Measurements from ENCODE around the gene MPZ. TPM values are rescaled to one million over a fixed set of nuclear protein-coding genes. Genes with fewer than 3 reads are reported as not detected.

The MPZ gene
- total RNA-seq, 2 donors from 2014 or later, result 2.7 to 2.8 TPM

DNA sequence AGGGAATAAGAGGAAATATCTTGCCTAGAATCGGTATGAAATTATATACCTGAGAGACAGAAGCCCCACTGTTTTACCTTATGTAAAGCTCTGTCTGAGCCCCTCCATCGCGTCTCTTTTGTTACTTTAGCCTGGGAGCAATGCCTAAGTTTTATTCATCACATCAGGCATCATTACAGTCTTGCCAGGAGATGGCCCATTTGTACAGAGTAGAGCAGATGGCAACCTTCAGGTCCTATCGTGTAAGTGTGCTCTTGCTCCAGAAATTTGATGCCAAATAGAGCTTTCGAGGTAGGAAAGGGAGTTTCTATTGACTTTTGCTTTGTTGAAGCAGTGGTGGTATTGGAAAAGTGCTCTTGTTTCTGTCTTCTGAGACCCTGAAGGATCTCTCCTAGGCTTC lies 33.1 kb upstream of the MPZ start:
- TF ChIP-seq CTCF (IDR thresholded peaks at IDR 0.05), result no peak
- Histone ChIP-seq H3K4me1 (ENCODE audit: control insufficient read depth in 1 of 2, low read depth in 2 of 2) (no peaks in the 10 kb centered on the region), H3K9me3 (no peaks in the 10 kb centered on the region), H3K36me3 (peaks cover 18% of the 10 kb centered on the region), H3K4me3 (no peak overlapping the region), H3K27ac (no peak overlapping the region), H3K27me3 (replicated peaks; ENCODE audit: insufficient read depth) (no peaks in the 10 kb centered on the region)
- no peak for DNase-seq (ENCODE audit: low spot score)
- ATAC-seq (ENCODE audit: insufficient number of reproducible peaks, low FRiP score, low read depth), result no peak

DNA sequence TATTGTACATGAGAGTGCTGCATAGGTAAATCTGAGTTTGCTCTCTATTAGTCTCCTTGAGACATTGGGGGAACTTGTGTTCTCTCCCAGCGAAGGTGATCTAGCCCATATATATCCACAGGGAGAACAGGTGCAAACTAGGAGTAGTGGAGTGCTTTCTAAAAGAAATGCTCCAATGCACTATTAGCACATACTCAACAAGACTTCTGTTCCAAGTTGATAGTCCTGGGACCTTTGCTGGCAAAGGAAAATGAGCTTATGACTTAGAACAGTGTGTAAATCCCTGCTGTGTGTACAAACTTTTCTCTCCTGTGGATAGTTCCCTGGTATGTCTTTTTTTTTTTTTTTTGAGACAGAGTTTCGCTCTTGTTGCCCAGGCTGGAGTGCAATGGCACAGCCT lies 32.4 kb upstream of the MPZ start:
- DNase-seq (ENCODE audit: low spot score), result no peak
- Histone ChIP-seq H3K36me3 (peaks cover 19% of the 10 kb centered on the region), H3K27ac (no peak overlapping the region)

DNA sequence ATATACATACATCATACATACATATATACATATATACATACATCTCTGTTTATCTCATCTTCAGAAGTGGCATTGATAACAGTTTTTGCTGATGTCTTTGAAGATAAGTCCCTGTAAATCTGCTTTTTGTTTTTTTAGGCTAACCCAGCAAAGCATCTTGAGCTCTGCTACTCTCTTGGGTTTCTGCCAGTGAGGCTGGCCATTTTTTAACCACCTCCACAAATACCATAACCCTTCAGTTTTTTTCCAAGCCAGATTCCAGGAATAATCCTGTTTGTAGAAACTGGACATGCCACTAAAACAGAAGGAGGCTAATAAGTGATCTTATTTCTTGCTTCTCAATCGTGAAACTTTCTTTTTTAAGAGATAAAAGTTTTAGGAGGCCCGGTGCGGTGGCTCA lies 26.0 kb upstream of the MPZ start:
- Histone ChIP-seq H3K27me3 (replicated peaks; ENCODE audit: insufficient read depth) (no peaks in the 10 kb centered on the region), H3K9me3 (no peaks in the 10 kb centered on the region), H3K27ac (no peak overlapping the region), H3K4me3 (no peak overlapping the region), H3K4me1 (ENCODE audit: control insufficient read depth in 1 of 2, low read depth in 2 of 2) (no peaks in the 10 kb centered on the region), H3K36me3 (peaks cover 33% of the 10 kb centered on the region)
- ATAC-seq (ENCODE audit: insufficient number of reproducible peaks, low FRiP score, low read depth) (no peak), DNase-seq (ENCODE audit: low spot score) (no peak)
- no peak for TF ChIP-seq CTCF (IDR thresholded peaks at IDR 0.05)

More for the DNA sequence above, 32.4 kb upstream of the MPZ start:
- TF ChIP-seq CTCF (IDR thresholded peaks at IDR 0.05), result no peak
- H3K4me3 ChIP-seq, result no peak overlapping the region
- H3K4me1 ChIP-seq (ENCODE audit: control insufficient read depth in 1 of 2, low read depth in 2 of 2), result no peaks in the 10 kb centered on the region
- H3K9me3 ChIP-seq, result no peaks in the 10 kb centered on the region
- no peak for ATAC-seq (ENCODE audit: insufficient number of reproducible peaks, low FRiP score, low read depth)
- no peaks in the 10 kb centered on the region for H3K27me3 ChIP-seq (replicated peaks; ENCODE audit: insufficient read depth)

GRCh38 chr1:161333166-161333565 lies 23.4 kb upstream of the MPZ start:
- TF ChIP-seq CTCF (IDR thresholded peaks at IDR 0.05), result no peak
- Histone ChIP-seq H3K36me3 (peaks cover 40% of the 10 kb centered on the region), H3K27ac (no peak overlapping the region), H3K4me1 (ENCODE audit: control insufficient read depth in 1 of 2, low read depth in 2 of 2) (no peaks in the 10 kb centered on the region), H3K9me3 (no peaks in the 10 kb centered on the region), H3K27me3 (replicated peaks; ENCODE audit: insufficient read depth) (no peaks in the 10 kb centered on the region), H3K4me3 (no peak overlapping the region)
- DNase-seq (ENCODE audit: low spot score), result no peak
- ATAC-seq (ENCODE audit: insufficient number of reproducible peaks, low FRiP score, low read depth), result no peak

- Histone ChIP-seq H3K4me3 (no peak overlapping the region), H3K27ac (no peak overlapping the region), H3K36me3 (peaks cover 53% of the 10 kb centered on the region), H3K9me3 (no peaks in the 10 kb centered on the region), H3K4me1 (ENCODE audit: control insufficient read depth in 1 of 2, low read depth in 2 of 2) (no peaks in the 10 kb centered on the region), H3K27me3 (replicated peaks; ENCODE audit: insufficient read depth) (no peaks in the 10 kb centered on the region)
- DNase-seq (ENCODE audit: low spot score) (no peak), ATAC-seq (ENCODE audit: insufficient number of reproducible peaks, low FRiP score, low read depth) (no peak)
- TF ChIP-seq CTCF (IDR thresholded peaks at IDR 0.05), result no peak
These were observed 20.6 kb upstream of the MPZ start for GRCh38 chr1:161330346-161330745.
